HG03066 (cell line): Measurements from ENCODE around the gene IDH1.
A peak's percentile ranks its signal among the peaks of the same experiment; 100 is the strongest.
"Not testable (repeated sequence)": the region's sequence is repeated elsewhere in the genome, so short reads cannot be mapped to it uniquely, and the experiment has no call there.

Experiments used
- ATAC-seq: cut with Tn5 transposase; IDR thresholded peaks from one replicate; pipeline ENCODE4 v1.9.1; 2021; ENCODE audit warnings: low read depth; ENCODE audit not compliant: unreplicated experiment

The IDH1 gene

GRCh38 chr2:208256849-208257813, 2.3 kb upstream of the IDH1 start:
- ATAC-seq = not testable (repeated sequence)

- no peak for ATAC-seq
Measured at GRCh38 chr2:208256192-208256782, 1.4 kb upstream of the IDH1 start.

- peak; percentile 19 for ATAC-seq
Measured at GRCh38 chr2:208255557-208256106, 761 bp upstream of the IDH1 start.

GRCh38 chr2:208254118-208254870, 577 bp downstream of the IDH1 start:
- ATAC-seq = peak; percentile 68

- ATAC-seq = no peak
Measured at GRCh38 chr2:208253600-208254117, 1.2 kb downstream of the IDH1 start.

GRCh38 chr2:208252716-208253492, 2.0 kb downstream of the IDH1 start:
- ATAC-seq = no peak

GRCh38 chr2:208251098-208251497, 3.8 kb downstream of the IDH1 start:
- no peak for ATAC-seq

GRCh38 chr2:208250388-208250787, 4.5 kb downstream of the IDH1 start:
- no peak for ATAC-seq

GRCh38 chr2:208249296-208249695, 5.6 kb downstream of the IDH1 start:
- ATAC-seq = no peak

GRCh38 chr2:208248601-208249000, 6.3 kb downstream of the IDH1 start:
- ATAC-seq = no peak

GRCh38 chr2:208245746-208246145, 9.1 kb downstream of the IDH1 start:
- no peak for ATAC-seq

GRCh38 chr2:208244422-208244821, 10.4 kb downstream of the IDH1 start:
- ATAC-seq = no peak

- no peak for ATAC-seq
Measured at GRCh38 chr2:208240619-208241209, 14.2 kb downstream of the IDH1 start.

- ATAC-seq = no peak
Measured at GRCh38 chr2:208239770-208240493, 14.9 kb downstream of the IDH1 start.

GRCh38 chr2:208235860-208236259, 19.0 kb downstream of the IDH1 start:
- ATAC-seq = no peak

GRCh38 chr2:208234786-208235185, 20.1 kb downstream of the IDH1 start:
- ATAC-seq = no peak

- ATAC-seq = no peak
Measured at GRCh38 chr2:208228476-208228875, 26.4 kb downstream of the IDH1 start.

GRCh38 chr2:208227581-208228232, 27.2 kb downstream of the IDH1 start:
- ATAC-seq = no peak
